Measurements from ENCODE around the gene TMCC3. TPM values are rescaled to one million over a fixed set of nuclear protein-coding genes. Genes with fewer than 3 reads are reported as not detected.

Gene TMCC3
- total and polyA plus RNA-seq, 2 of the 13 experiments (the other 11 are each of a cell fraction or from before 2014, with no cell fraction given) = not detected

DNA sequence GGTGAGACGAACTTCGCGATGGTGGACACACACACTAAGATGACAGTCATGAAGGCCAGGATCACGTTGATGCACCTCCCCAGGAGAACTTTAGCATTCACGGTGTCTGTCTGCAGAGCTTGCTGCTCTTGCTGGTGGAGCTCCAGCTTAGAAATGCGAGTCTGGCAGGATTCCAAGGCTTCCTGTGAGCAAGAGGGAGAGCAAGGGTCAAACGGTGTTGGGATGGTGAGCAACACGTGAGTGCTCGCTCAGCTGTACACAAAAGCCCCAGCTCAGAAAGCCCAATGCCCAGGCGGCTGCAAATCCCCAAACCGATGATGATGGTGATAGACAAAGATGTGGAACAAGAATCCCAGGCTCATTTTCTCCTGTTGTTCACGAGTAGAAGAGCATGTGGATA, 78.8 kb downstream of the TMCC3 start (continued):
- TF ChIP-seq, protein P1, sequence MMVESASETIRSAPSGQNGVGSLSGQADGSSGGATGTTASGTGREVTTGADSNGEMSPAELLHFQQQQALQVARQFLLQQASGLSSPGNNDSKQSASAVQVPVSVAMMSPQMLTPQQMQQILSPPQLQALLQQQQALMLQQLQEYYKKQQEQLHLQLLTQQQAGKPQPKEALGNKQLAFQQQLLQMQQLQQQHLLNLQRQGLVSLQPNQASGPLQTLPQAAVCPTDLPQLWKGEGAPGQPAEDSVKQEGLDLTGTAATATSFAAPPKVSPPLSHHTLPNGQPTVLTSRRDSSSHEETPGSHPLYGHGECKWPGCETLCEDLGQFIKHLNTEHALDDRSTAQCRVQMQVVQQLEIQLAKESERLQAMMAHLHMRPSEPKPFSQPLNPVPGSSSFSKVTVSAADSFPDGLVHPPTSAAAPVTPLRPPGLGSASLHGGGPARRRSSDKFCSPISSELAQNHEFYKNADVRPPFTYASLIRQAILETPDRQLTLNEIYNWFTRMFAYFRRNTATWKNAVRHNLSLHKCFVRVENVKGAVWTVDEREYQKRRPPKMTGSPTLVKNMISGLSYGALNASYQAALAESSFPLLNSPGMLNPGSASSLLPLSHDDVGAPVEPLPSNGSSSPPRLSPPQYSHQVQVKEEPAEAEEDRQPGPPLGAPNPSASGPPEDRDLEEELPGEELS (CRISPR knock-in tag; IDR thresholded peaks at IDR 0.05) = peak; percentile 81
- 0 out of 2 replicates have a peak, but pooled peaks have one; percentile 39 for TF ChIP-seq ZMYM3 (CRISPR knock-in tag; IDR thresholded peaks at IDR 0.05)
- peak; percentile 89; the same call in 1 of the 2 replicates for TF ChIP-seq ZNF292 (CRISPR knock-in tag; IDR thresholded peaks at IDR 0.05; ENCODE audit: borderline replicate concordance, low read depth)
- peak; percentile 76; the same call in 1 of the 2 replicates for TF ChIP-seq SOX5 (CRISPR knock-in tag; IDR thresholded peaks at IDR 0.05; ENCODE audit: borderline replicate concordance)
- TF ChIP-seq HDAC1 (CRISPR knock-in tag; IDR thresholded peaks at IDR 0.05) = 0 out of 2 replicates have a peak, but pooled peaks have one; percentile 43
- peak; percentile 69; the same call in 1 of the 2 replicates for TF ChIP-seq ZNF441 (CRISPR knock-in tag; IDR thresholded peaks at IDR 0.05; ENCODE audit: borderline replicate concordance)
- TF ChIP-seq SKI (IDR thresholded peaks at IDR 0.05; ENCODE audit: partially characterized antibody) = peak; percentile 24
- TF ChIP-seq ZNF430 (CRISPR knock-in tag; IDR thresholded peaks at IDR 0.05) = 0 out of 2 replicates have a peak, but pooled peaks have one; percentile 24
- TF ChIP-seq CEBPG (CRISPR knock-in tag; IDR thresholded peaks at IDR 0.05) = peak; percentile 48; the same call in 1 of the 2 replicates
- TF ChIP-seq RELA (CRISPR knock-in tag; IDR thresholded peaks at IDR 0.05) = no peak
- peak; percentile 46; the same call in 1 of the 2 replicates for TF ChIP-seq ZSCAN21 (CRISPR knock-in tag; IDR thresholded peaks at IDR 0.05; ENCODE audit: borderline replicate concordance)
- 0 out of 2 replicates have a peak, but pooled peaks have one; percentile 20 for TF ChIP-seq KDM6A (CRISPR knock-in tag; IDR thresholded peaks at IDR 0.05; ENCODE audit: low read depth)
- TF ChIP-seq RXRA (CRISPR knock-in tag; IDR thresholded peaks at IDR 0.05) = peak; percentile 62; the same call in 1 of the 2 replicates
- TF ChIP-seq ZNF350 (CRISPR knock-in tag; IDR thresholded peaks at IDR 0.05; ENCODE audit: borderline replicate concordance, low read depth) = peak; percentile 63; the same call in 1 of the 2 replicates
- peak; percentile 46; the same call in 1 of the 2 replicates for TF ChIP-seq BCL6 (CRISPR knock-in tag; IDR thresholded peaks at IDR 0.05)
- peak; percentile 27; the same call in 1 of the 2 replicates for TF ChIP-seq ZNF205 (CRISPR knock-in tag; IDR thresholded peaks at IDR 0.05)
- peak; percentile 92 for TF ChIP-seq HNF4A (CRISPR knock-in tag; IDR thresholded peaks at IDR 0.05)
- TF ChIP-seq ZNF160 (CRISPR knock-in tag; IDR thresholded peaks at IDR 0.05) = peak; percentile 23; the same call in 1 of the 2 replicates
- TF ChIP-seq, protein P2, sequence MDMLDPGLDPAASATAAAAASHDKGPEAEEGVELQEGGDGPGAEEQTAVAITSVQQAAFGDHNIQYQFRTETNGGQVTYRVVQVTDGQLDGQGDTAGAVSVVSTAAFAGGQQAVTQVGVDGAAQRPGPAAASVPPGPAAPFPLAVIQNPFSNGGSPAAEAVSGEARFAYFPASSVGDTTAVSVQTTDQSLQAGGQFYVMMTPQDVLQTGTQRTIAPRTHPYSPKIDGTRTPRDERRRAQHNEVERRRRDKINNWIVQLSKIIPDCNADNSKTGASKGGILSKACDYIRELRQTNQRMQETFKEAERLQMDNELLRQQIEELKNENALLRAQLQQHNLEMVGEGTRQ (IDR thresholded peaks at IDR 0.05; ENCODE audit: low read depth, low read length) = peak; percentile 66
- TF ChIP-seq, protein P2 (CRISPR knock-in tag; IDR thresholded peaks at IDR 0.05; ENCODE audit: borderline replicate concordance) = peak; percentile 59; the same call in 1 of the 2 replicates
- TF ChIP-seq SMAD1 (CRISPR knock-in tag; IDR thresholded peaks at IDR 0.05; ENCODE audit: borderline replicate concordance, low read depth) = 0 out of 2 replicates have a peak, but pooled peaks have one; percentile 33
- no peak for TF ChIP-seq SCMH1 (CRISPR knock-in tag; IDR thresholded peaks at IDR 0.05; ENCODE audit: borderline replicate concordance)
- TF ChIP-seq, protein P3, sequence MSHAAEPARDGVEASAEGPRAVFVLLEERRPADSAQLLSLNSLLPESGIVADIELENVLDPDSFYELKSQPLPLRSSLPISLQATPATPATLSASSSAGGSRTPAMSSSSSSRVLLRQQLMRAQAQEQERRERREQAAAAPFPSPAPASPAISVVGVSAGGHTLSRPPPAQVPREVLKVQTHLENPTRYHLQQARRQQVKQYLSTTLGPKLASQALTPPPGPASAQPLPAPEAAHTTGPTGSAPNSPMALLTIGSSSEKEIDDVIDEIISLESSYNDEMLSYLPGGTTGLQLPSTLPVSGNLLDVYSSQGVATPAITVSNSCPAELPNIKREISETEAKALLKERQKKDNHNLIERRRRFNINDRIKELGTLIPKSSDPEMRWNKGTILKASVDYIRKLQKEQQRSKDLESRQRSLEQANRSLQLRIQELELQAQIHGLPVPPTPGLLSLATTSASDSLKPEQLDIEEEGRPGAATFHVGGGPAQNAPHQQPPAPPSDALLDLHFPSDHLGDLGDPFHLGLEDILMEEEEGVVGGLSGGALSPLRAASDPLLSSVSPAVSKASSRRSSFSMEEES (CRISPR knock-in tag; IDR thresholded peaks at IDR 0.05) = peak; percentile 77
- TF ChIP-seq, protein P4, sequence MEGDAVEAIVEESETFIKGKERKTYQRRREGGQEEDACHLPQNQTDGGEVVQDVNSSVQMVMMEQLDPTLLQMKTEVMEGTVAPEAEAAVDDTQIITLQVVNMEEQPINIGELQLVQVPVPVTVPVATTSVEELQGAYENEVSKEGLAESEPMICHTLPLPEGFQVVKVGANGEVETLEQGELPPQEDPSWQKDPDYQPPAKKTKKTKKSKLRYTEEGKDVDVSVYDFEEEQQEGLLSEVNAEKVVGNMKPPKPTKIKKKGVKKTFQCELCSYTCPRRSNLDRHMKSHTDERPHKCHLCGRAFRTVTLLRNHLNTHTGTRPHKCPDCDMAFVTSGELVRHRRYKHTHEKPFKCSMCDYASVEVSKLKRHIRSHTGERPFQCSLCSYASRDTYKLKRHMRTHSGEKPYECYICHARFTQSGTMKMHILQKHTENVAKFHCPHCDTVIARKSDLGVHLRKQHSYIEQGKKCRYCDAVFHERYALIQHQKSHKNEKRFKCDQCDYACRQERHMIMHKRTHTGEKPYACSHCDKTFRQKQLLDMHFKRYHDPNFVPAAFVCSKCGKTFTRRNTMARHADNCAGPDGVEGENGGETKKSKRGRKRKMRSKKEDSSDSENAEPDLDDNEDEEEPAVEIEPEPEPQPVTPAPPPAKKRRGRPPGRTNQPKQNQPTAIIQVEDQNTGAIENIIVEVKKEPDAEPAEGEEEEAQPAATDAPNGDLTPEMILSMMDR (CRISPR knock-in tag; IDR thresholded peaks at IDR 0.05) = peak; percentile 16; the same call in 1 of the 2 replicates
